M059J (cell line): ENCODE results near the gene NFATC1. TPM values are rescaled to one million over a fixed set of nuclear protein-coding genes. Genes with fewer than 3 reads are reported as not detected.
"Not testable (repeated sequence)": the region's sequence is repeated elsewhere in the genome, so short reads cannot be mapped to it uniquely, and the experiment has no call there.

Source experiments
- DNase-seq: peaks from one replicate; pipeline ENCODE4 v3.0.0-alpha.2; 2012; ENCODE audit warnings: low read depth
- total RNA-seq: library from RNA; depleted of rRNA; stranded (reverse); fragments of >200 nt; shearing (Covaris generic); gene quantifications from 2 replicates; pipeline ENCODE4 v1.2.3, GENCODE V29; 2014

NFATC1 gene
- total RNA-seq, 1 experiment from 2014 or later: 0.79 TPM

- no peak for DNase-seq
Observed at GRCh38 chr18:79375441-79376154, 20.1 kb upstream of the NFATC1 start.

DNA sequence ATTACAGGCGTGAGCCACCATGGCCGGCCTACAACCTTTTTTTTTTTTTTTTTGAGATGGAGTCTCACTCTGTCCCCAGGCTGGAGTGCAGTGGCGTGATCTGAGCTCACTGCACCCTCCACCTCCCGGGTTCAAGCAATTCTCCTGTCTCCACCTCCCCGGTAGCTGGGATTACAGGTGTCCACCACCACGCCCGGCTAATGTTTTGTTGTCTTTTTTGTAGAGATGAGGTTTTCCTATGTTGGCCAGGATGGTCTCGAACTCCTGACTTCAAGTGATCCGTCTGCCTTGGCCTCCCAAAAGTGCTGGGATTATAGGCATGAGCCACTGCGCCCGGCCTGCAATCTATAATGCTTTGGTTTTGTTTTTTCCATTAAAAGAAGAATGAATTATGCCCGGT, 19.1 kb upstream of the NFATC1 start:
- DNase-seq: not testable (repeated sequence)

- DNase-seq: no peak
Observed at GRCh38 chr18:79377187-79377891, 18.4 kb upstream of the NFATC1 start.

- peak; percentile 23 for DNase-seq
Observed at GRCh38 chr18:79378536-79379250, 17.0 kb upstream of the NFATC1 start.

- DNase-seq: no peak
Observed at GRCh38 chr18:79379251-79379905, 16.4 kb upstream of the NFATC1 start.

DNA sequence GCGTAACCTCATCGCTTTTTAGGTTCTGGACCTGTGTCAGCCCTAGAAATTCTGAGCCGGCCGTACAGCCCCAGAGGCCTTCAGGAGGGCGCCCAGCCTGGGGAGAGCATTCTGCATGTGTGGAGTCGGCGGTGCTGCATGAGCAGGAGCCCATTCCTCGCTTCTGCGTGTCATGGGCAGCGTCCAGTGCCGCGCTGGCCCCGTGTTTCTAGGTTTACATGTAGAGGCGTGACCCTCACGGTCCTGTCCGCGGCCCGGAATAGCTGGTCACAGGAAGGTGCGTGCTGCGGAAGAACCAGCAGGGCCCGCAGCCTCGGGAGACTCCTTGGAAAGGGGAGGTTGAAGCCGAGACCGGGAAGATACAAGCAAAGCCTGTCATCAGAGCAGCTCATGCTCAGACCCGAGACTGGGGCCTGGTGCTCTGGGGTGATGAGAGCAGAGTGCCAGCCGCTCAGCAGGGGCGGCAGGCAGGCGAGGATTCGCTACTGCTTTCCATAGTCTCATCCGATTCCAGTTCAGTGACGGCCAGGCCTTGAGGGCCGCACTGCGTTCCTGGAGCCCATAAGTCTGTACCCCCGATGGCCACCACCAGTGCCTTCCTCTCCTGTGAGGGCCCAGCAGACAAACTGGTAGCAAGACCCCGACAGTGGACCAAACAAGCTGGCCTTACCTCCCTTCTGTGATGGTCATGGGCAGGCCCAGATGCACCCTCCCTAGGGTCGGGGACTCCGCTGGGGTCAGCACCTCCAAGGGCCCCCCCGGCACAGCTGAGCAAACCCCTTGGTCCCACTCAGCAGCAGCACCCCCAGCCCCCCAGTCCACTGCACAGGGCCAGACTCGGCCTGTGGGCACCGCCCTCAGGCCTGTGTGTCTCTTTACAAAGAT, 15.6 kb upstream of the NFATC1 start:
- DNase-seq: no peak

DNA sequence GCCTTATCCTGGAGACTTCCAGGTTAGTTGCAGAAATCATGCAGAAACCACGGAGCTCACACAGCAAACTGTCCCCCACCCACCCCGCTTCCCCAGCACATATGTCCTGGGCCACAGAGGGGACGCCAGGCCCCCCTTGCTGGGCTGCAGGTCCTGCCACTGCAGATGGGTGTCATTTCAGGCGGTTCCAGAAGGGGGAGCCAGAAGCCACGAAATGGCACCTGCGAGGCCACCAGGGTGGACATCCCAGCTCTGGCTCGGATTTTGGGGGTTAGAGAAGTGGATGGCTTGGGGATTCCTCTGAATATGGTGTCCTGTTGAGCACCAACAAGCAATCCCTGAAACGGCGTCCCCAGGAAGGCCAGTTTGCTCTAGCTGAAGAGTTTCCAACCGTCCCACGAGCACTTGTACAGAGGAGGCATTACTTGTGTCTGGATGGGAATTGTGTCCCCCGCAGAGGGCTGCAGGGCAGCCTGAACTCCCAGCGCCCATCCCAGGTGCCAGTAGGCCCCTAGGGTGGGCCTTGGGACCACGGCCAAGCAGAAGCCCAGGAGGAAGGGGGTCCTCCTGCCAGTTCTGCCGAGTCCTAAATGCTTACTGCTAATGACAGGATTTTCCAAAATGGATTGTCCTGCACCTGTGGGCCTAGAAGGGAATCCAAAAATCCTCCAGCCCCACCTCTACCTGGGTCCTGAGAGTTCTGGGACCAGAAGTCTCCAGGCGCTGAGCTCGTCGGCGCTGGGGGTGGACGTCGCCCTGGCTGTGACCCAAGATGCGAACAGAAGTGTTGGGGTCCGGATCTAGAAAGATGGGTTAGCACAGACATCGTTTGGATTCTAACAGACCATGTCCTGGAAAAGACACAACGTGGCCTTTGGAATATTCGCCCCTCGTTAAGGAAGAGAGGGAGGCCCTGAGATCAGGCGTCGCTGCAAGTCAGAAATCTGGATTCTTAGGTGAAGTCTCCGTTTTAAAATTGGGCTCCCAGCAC, 14.6 kb upstream of the NFATC1 start:
- peak; percentile 38 for DNase-seq

DNA sequence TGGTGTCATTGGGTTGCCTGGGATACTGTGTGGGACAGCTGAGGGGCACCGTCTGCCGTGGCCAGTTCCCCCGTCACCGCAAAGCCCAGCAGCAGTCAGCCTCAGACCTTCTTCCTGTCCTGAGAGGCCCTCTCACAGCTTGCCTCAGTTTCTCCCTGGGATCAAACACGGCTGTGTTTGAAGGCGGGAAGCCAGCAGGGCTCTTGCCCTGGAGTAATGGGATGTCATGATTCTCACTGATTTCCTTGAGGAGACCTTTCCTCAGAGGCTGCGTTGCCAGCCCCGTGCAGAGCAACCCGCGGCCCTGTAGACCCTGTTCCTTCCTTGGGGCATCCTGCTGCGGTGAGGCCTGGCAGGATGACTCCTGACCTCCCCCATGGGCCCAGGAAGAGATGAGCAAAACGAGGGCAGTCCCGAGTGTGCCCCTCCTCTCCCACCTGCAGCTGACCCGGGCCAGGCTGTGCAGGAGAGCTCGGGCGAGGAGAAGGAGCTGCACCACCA, 13.9 kb upstream of the NFATC1 start:
- no peak for DNase-seq

DNA sequence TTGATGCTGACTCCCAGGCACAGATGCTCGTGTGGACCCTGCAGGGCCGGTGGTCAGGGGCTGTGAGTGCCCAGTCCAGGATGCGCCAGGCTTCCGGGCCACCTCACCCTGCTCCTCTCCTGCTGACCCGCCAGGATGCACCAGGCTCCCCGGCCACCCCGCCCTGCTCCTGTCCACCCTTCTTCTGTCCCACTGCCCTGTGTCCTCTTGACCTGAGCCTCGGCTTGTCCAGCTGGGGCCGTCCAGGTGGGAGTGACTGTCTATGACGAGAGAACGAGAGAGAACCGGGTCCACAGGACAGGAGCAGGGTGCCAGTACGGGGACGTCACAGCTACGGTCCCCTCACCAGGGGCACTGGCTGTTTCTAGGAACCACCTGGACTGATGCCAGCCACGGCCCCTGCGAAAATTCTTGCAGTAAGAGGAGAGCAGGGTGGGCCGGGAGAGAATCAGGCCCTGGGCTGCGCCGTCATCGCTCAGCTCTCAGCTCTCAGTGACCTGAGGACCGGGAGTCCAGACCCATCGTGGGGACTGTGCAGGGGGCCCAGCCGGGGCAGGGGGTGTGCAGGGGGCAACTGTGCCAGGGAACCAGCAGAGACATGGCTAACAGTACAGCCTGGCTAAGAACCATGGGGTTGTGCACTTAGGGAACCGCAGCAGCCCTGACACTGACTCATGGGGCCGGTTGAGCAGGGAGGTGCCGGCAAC, 12.9 kb upstream of the NFATC1 start:
- DNase-seq: no peak

DNA sequence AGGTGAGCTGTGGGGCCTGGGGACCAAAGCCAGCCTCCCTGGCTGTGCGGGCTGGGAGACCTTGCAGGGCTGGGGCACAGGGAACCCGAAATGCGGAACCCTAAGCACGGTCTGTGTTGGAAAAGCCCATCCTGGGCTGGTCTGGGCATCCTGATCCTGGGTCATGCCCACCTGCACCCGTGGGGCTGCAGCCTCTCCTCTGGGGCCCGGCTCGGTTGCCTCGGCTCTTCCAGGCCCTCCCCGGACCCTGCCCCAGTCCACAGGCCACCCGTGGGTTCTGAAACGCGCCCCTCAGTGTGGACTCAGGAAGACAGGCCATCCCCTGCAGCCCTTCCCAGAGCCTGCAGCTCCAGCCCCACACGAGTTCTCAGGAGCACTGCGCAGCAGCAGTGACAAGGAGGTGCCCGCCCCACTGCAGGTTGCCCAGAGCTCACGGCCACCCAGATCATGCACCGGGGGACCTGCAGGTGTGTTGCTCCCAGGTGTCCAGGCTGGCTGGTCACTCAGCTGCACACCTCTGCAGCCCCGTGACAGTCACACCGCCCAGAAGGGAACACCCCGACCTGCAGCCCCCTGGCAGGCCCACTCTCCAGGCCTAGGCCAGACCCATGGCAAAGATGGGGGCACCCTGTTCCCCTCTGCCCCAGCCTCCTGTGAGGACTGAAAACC, 12.2 kb upstream of the NFATC1 start:
- DNase-seq: no peak

GRCh38 chr18:79384151-79384807, 11.5 kb upstream of the NFATC1 start:
- peak; percentile 9 for DNase-seq

- DNase-seq: no peak
Observed at GRCh38 chr18:79384834-79385233, 10.9 kb upstream of the NFATC1 start.

GRCh38 chr18:79385326-79385707, 10.4 kb upstream of the NFATC1 start:
- no peak for DNase-seq

GRCh38 chr18:79385708-79386341, 9.9 kb upstream of the NFATC1 start:
- no peak for DNase-seq

DNA sequence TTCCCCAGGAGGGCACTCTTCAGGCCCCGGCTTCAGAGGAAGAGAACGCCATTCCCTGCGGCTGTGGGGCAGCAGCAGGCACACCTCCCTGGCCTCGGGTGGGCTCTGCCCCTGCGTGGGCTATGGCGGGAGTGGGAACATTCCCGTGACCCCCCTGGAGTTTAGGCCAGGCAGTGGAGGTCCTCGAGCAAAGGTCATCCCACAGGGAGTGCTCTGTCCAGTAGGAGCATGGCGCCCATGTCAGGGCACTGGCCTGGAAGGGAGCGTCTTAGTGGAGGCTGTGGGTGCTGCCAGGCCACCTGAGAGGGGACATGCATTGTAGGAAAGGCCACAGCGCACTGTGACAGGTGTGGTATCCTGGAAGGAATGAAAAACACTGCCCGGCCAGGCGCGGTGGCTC, 9.2 kb upstream of the NFATC1 start:
- DNase-seq: no peak

DNA sequence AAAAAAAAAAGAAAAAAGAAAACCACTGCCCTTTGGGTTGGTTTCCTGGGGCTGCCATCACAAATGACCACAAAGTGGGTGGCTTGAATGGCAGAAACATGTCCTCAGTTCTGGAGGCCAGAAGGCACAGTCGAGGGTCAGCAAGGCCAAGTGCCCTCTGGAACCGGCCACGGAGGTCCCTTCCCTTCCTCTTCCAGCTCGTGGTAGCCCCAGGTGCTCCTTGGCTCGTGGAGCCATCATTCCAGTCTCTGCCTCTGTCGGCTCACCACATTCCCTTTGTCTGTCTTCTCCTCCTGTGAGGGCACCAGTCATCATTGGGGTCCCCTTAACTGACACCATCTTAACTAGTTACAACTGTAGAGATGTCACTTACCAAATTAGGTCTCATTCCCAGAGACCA, 8.5 kb upstream of the NFATC1 start:
- DNase-seq: no peak

GRCh38 chr18:79387615-79388014, 8.1 kb upstream of the NFATC1 start:
- DNase-seq: no peak

GRCh38 chr18:79388043-79388442, 7.7 kb upstream of the NFATC1 start:
- DNase-seq: no peak
